22Rv1 (cell line): ENCODE measurements around the gene ERC1.

Source experiments
- H3K27ac ChIP-seq: fragments of 450-650 bp; 2 replicates; pipeline ENCODE4 v1.5.1; 2017
- CTCF ChIP-seq: fragments of 450-650 bp; IDR thresholded peaks from 2 replicates; pipeline ENCODE4 v1.5.1; 2017; ENCODE audit warnings: mild to moderate bottlenecking
- ZFX ChIP-seq: fragments of 450-650 bp; IDR thresholded peaks from 2 replicates; pipeline ENCODE4 v1.6.1; 2017; ENCODE audit warnings: antibody characterized with exemption, borderline replicate concordance

ERC1 gene

GRCh38 chr12:1507308-1507707, 516.3 kb downstream of the ERC1 start:
- TF ChIP-seq ZFX (no peak), CTCF (no peak)
- no peak overlapping the region for H3K27ac ChIP-seq

- TF ChIP-seq CTCF (no peak), ZFX (no peak)
Measured at GRCh38 chr12:1509413-1510052, 518.5 kb downstream of the ERC1 start.

GRCh38 chr12:1510056-1510812, 519.2 kb downstream of the ERC1 start:
- TF ChIP-seq CTCF = no peak
- no peak for TF ChIP-seq ZFX

More at GRCh38 chr12:1509413-1510052, 518.5 kb downstream of the ERC1 start:
- H3K27ac ChIP-seq = no peak overlapping the region

GRCh38 chr12:1515010-1515409, 524.0 kb downstream of the ERC1 start:
- TF ChIP-seq ZFX (no peak), CTCF (no peak)

More at GRCh38 chr12:1510056-1510812, 519.2 kb downstream of the ERC1 start:
- no peak overlapping the region for H3K27ac ChIP-seq

GRCh38 chr12:1515428-1515827, 524.4 kb downstream of the ERC1 start:
- no peak overlapping the region for H3K27ac ChIP-seq
- no peak for TF ChIP-seq CTCF

More at GRCh38 chr12:1515010-1515409, 524.0 kb downstream of the ERC1 start:
- no peak overlapping the region for H3K27ac ChIP-seq

- no peak overlapping the region for H3K27ac ChIP-seq
Measured at GRCh38 chr12:1517007-1517406, 526.0 kb downstream of the ERC1 start.

More at GRCh38 chr12:1517007-1517406, 526.0 kb downstream of the ERC1 start:
- TF ChIP-seq CTCF (peak; percentile 52), ZFX (no peak)
